HG03460 (cell line): ENCODE data around the gene NEK7.

Experiments used
- ATAC-seq: cut with Tn5 transposase; IDR thresholded peaks from one replicate; pipeline ENCODE4 v1.9.1; 2021; ENCODE audit not compliant: unreplicated experiment

Gene NEK7

DNA sequence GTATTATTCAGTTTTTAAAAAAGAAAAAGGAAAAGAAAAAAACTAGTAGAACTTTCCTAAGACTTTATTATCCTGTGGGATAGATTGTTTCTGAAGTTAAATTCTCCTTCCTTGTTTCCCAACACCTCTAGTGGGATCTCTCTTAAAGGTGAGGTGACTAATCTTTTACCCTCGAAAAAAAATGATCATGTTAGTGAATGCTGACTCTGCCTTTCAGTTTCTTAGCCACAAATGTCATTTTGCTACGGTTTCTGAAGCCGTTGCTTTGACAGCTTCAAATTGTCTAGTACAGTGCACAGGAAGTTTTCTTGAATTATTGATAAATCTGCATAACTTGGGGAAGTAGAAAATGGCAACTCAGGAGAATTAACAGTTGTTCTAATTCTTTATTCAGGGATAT lies 13.0 kb upstream of the NEK7 start:
- ATAC-seq = no peak

DNA sequence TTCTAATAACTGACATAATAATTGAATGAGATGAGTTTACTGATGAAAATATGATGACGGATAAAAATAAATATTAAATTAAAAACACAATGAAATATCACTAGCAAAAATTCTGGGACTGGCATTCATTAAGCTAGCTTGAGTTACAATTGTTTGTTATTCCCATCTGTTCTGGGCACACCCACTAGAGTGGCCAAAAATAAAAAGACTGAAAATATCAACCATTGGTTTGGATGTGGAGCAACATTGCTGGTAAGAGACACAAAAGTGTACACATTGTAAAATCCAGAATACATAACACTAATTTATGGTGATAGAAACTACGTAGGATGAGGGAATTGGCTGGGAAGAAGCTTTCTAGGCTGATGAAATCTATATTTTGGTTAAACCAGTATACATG lies 9.6 kb upstream of the NEK7 start:
- ATAC-seq = no peak

DNA sequence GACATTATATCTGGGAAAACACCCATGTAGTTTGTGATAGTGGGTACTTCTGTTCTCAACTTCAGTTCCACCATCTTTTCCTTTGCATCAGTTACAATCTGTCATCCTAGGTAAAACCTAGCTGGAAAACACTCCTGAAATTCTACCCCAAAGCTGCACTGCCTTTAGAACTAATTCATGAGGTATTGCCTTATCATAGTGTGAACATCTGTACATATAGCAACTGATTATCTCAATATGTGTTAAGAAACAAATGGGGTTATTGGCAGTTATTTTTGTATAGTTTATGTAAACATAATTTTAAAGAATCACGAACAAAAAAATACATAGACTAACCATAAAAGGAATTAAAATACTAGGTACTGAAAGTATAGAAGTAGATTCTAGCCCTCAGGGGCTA lies 6.4 kb upstream of the NEK7 start:
- ATAC-seq = no peak

DNA sequence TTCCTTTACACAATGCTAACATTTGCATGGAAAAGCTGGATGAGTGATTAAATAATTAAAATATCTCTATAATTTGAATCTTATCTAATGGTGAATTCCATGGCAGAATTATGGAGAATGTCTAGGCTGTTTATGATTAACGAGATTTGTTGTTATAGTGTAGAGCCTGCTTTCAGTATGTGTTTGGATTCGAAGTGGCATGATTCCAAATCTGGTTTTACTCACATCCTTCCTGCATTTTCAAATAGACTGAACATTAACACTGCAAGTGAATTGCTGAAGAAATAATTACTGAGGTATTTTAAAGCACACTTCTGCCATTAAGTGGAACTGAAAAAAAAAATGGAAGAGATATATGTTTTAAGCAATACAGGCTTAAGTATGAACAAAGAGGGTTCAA lies 5.1 kb upstream of the NEK7 start:
- no peak for ATAC-seq

DNA sequence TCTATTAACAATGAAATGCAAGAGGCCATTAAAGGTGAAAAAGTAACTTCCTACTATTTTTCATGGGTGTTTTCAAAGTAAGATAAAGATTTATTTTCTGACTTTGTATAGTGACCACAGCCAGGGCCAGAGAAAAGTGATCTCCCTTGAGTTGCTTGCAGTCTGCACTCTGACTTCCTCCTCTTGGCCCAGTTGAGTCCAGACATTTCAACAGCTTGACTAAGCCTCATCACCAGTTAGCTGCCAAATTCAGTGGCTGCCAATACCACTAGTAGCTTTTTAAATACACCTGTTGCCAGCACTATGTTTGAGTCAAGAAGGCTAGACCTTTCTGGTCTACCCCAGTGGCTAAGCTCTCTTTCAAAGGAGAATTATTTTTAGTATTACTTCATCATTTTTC lies 3.7 kb upstream of the NEK7 start:
- ATAC-seq = no peak

DNA sequence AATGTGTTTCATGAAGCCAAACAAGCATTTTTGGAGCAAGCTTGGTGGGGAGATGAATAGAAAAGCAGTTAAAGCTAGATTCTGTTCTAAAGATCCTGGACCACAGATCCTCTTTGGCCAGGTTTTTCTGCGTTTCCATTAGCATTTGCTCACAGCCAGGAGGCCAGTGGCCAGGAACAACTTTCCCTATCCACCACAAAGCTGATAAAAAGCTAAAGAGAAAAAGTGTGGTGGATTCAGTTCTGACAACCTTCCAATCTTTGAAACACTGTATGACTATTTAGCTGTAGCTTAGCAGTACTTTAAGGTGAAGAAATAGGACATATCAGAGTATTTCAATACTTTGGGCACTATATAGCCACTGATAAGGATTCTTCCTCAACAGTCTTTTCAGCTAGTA lies 3.0 kb upstream of the NEK7 start:
- ATAC-seq = no peak

DNA sequence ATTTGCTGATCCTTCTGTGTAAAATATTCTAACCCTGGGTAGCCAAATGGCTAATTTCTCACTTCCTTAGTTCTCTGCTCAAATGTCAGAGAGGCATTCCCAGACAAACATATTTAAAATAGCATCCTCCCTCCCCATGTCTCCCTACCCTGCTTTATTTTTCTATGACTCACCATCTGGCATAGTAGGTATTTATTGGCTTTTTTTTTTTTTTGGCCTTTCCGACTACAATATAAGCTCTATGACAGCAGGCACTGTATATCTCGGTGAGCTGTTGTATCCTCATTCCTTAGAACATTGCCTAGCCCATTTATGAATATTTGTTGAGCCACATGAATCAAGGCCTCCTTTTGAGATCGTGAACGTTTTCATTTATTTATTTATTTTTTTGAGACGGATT lies 1.5 kb upstream of the NEK7 start:
- no peak for ATAC-seq

DNA sequence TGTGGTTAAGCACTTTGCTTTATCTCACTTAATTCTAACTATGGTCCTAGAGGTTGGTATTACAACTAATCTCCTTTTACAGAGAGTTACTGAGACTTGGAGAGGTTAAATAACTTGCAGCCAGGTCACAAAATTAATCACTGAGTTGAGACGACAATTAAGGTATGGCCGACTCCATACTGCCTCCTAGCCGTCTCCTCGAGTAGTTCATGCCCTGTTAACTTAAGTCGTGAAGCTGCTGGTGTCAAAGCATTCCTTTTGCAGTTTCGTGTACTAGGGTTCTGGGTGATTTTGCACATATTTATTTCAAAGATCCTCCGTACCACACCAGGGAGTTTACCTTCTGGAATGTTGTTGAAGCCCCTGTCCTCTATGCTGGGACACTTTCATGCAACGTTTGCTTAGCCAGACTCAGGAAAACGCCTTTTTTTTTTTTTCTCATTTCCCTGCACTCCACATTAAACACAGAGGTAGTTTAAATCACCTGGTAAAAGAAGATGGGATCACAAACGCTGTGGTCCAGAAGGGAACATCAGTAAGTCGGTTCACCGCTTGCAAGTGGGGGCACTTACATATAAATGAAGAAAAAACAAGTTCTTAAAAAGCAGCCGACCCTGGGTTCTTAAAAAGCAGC lies 570 bp upstream of the NEK7 start:
- ATAC-seq = peak; percentile 20

DNA sequence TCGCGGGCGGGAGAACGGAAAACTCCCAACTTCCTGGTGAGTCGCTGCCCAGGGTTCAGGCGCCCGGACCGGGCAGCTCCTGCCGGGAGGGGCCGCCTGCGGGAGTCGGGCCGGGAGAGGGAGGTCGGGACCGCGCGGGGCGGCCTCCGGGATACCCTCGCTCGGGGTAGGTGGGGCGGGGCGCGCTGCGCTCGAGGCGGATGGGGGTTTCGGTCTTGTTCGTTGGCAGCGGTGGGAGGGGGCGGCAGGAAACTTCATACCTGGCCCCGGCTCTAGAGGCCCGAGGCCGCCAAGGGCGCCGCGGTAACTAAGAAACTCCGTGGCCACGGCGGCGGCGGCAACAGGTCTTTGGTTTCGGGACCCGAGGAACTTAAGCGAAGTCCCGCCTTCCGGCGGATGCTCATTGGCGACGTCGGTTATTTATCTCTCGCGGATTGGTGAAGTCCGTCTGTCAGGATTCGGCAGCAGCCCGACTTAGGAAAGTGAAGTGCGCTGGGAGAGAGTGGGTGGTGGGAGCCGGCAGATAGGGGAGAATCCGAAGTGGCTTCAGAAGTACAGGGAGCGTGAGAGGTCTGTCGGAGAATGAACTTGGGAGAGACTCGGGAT lies 546 bp downstream of the NEK7 start:
- ATAC-seq = peak; percentile 46

DNA sequence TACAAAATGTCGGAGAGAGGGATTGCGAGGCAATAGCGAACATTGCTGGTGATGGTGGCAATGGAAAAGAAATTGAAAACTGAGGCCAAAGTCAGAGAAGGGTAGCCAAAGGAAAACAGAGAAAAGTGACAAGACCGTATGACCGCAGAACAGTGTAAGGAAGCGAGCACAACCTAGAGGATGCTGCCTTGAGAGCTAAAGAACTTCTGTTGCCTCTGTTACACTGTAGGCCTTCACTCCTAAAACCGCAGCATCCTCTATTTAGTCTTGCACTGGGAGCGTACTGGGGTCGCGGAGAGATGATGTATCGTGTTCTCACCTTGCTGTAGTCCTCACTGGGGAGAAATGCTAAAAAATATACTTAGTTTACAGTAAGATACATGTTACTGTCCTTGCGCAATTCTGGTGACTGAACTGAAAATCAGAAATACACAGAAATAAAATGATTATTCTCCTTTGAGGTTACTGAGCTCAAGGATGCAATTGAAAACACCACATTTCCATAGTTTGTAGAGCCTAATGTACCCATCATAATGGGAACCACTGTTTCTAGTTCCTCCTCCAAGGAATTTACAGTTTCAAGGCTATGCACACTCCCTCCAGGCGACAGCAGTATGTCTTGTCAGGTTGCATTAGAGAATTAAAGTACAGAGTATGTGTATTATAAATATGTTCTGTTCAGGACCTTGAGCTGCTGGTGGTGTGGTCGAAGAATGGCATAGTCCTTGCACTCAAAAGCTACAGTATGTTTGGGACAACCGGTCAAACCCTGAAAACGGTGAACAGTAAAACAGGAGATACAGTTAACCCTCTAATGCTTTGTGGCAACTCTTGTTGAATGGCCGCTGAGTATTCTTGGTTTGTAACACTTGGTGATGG lies 1.3 kb downstream of the NEK7 start:
- no peak for ATAC-seq

DNA sequence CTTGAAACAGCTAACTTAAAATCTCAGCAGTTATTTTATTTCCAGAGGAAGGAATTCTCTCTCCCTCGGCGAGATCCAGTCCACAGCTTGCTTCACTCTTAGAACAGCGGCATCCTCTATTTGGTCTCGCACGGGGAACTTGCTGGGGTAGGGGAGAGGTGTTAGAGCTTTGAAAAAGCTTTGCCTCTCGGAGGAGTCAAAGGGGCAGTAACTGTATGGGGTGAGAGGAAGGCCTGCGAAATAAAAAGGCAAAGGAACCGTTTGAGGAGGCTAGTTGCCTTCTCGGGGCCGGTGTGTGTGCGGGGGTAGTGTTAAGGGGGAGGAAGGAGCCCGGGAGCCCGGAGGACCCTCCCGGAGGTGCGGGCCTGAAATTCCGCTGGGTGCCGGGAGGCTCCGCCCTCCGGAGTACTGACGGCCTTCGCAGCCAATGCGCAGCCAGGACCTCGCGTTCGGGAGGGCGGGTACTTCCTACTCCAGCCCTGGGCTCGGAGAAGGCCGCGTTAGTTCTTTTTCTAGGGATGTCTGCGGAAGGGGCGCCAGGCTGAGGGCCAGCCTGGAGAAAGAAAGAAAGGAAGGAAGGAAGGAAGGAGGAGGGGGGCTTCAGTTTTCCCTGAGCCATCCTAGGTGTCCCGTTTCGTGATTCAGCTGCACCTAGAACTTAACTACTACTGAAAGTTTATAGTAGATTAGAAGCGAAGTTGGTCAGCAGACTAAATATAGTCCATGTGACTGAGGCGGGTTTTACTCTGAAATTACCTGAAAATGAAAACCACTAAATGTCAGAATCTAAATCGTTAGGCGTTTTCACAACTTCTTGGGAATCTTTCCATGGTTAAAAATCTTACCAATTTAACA lies 2.2 kb downstream of the NEK7 start:
- peak; percentile 61 for ATAC-seq

DNA sequence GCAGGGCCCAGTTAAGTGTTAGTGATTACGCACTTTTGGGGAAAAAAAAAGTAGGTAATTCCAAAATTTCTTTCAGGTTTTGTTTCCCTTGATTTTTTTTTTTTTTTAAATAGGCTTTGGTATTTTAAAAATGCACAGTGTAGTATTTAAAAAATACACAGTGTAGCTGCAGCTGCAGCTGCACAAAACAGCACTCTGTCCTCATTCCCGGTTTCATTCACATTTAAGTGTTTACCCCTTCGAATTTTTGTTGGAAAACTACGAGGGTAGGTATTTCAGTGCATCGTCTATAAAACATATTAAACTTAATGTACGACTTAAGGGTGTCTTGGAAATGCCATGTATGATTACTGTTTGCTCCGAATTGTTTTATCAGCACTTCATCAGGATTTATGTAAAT lies 3.4 kb downstream of the NEK7 start:
- no peak for ATAC-seq

DNA sequence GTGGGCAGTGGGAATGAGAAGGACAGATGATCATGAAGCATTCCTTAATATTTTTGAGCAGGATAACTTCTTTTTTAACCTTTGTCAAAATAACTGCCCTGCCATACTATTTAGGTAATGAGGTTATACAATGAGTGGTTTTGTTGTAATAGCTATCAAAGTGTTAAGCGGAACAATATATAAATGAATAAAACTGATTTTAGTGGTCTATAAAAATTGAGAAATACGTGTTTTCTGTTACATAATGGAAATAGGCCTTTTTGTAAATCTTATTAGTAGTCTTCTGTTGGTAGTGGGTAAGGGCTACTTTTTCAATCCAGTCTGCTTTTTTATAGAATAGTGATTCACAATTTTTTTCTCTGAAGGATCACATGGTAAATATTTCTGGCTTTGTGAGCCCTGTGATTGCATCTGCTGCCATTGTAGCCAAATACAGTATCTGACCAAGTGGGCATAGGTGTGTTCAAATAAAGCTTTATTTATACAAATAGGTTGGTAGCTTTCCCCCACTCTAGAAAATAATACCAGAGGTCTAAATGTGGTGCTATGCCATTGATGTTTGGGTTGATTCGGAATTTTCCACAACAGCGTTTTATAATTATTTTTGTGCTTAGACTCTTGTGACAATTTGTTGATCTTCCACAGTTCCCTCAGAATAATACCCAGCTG lies 4.3 kb downstream of the NEK7 start:
- no peak for ATAC-seq

DNA sequence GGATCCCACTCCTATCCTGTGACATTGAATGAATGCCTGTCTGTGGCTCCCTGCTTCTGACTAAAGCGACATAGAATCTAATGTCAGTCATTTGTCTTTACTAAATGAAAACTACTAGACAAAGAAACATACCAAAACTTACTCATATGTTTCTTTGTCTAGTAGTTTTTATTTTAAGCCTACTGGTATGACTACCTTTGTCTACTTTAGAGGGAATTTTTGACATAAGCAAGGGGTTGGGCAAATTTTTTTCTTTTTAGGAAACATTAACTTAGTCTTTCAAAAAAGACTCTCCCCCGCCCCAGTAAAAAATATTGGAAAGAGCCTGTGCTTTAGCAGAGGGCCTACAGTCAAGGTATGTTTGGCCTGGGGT lies 4.9 kb downstream of the NEK7 start:
- no peak for ATAC-seq

DNA sequence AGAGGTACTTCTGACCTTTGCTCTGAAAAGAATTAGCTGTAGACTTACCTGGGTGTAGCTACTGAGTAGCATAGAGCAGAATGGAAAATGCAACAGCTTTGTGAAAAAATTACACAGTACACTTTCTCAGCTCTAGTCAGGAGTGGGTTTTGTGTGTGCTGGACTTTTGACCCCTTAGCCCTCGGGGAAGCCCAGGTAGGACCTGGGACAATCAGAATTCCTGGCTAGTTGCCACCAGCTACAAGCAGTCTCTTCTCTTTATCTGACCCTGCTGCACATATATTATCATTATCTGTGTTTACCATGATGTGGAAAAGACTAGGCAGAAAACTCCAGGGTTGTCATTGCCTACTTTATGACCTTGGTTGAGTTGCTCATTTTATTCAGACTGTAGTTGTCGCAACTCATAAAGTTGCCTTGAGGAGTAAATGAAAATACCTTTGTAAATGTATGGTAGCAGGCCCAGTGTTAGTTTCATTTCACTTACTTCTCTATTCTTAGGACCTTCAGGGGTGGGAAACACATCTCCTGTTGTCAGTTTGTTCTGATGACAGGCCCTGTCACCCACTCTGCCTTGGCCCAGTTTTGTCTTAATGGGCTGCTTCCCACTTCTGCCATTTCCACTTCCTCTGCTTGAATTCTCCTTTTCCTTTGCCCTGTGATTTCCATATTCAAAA lies 5.4 kb downstream of the NEK7 start:
- peak; percentile 19 for ATAC-seq

DNA sequence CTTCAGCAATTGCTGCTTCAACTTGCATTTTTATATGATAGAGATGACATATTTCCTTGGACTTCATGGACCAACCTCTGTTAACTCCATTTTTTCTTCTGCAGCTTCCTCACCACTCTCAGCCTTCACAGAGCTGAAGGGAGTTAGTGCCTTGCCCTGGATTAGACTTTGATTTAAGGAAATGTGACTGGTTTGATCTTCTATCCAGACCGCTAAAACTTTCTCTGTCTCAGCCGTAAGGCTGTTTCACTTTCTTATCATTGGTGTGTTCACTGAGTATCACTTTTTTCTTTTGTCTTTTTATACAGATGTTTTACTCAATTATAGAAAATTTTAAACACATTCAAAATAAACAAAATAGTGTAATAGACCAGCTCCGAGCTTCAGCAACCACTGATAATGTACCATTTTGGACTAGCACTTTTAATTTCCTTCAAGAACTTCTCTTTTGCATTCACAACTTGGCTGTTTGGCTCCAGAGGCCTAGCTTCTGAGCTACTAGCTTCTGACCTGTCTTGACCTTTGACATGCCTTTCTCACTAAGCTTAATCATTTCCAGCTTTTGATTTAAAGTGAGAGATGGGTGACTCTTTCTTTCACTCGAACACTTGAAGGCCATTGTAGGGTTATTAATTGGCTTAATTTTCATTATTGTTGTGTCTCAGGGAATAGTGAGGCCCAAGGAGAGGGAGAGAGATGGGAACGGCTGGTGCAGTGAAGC lies 9.3 kb downstream of the NEK7 start:
- peak; percentile 23 for ATAC-seq

DNA sequence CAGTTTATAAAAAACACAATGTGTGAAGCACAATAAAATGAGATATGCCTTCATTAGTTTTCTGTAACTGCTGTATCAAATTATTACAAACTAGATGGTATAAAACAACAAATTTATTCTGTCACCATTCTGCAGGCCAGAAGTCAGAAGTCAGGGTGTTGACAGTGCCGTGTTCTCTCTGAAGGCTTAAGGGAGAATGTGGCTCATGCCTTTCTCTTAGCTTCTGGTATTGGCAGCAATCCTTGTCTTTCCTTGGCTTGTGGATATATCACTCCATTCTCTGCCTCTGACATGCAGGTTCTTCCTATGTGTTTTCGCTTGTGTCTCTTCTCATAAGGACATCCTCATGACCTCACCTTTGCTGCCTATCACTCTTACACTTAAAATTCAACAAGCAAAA lies 10.1 kb downstream of the NEK7 start:
- no peak for ATAC-seq

DNA sequence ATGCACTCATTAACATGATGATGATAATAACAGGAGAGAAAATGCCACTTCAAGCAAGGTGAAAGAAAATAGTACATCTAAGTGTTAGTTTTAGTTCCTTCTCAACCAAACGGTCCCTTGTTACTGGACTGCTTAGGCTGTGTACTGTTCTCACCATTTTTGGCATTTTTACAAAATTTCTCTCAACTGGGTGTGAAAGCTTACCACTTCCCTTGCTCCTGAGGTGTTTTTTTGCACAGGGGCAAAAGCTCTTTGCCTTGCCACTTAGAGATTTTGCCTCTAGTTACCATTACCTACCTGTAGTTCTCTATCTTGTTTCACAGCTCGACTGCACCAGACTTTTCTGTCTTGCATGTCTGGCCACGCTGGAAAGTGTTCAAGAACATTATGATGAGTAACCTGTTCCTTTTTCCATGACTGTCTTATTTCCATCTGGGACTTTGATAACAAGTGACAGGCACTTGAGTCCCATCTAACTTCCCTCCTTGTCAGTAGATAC lies 10.7 kb downstream of the NEK7 start:
- peak; percentile 59 for ATAC-seq

DNA sequence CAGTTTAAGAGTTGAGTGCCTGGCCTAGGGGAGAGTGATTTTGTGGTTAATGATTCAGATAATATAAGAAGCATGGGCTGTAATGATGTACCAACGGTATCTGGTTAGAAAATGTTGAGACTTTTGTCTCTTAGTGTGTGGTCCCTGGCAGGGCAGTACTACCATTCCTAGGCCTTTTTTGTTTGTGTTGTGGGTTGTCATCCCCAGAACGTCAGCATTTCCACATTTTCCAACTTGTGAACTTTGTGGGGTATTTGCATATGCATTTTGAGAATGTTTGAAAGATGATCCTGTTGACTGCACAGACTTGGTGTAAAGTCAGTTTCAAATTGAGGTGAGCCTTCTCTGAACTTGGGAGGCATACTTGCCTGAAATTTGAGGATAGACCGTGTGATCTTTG lies 11.4 kb downstream of the NEK7 start:
- ATAC-seq = no peak
